Retinal pigment epithelial cell (primary cell): Measurements from ENCODE around the gene EXOC2.

Experiments used
- DNase-seq: peaks from one replicate; pipeline ENCODE4 v3.0.0-alpha.2; 2010; ENCODE audit warnings: low read depth
- H3K4me3 ChIP-seq: 2 replicates; pipeline ENCODE4 v1.5.1; 2011; ENCODE audit warnings: mild to moderate bottlenecking, low read length, control low read depth, moderate library complexity
- CTCF ChIP-seq: conservative IDR thresholded peaks from 2 replicates; pipeline ENCODE4 v1.5.1; 2011; ENCODE audit warnings: low read depth, low read length, control low read depth, inconsistent platforms

Gene EXOC2

GRCh38 chr6:443621-444159, 249.2 kb downstream of the EXOC2 start:
- no peak overlapping the region for H3K4me3 ChIP-seq
- no peak for TF ChIP-seq CTCF
- no peak for DNase-seq

- DNase-seq: no peak
- TF ChIP-seq CTCF: no peak
- no peak overlapping the region for H3K4me3 ChIP-seq
Observed at GRCh38 chr6:441126-441920, 251.6 kb downstream of the EXOC2 start.

DNA sequence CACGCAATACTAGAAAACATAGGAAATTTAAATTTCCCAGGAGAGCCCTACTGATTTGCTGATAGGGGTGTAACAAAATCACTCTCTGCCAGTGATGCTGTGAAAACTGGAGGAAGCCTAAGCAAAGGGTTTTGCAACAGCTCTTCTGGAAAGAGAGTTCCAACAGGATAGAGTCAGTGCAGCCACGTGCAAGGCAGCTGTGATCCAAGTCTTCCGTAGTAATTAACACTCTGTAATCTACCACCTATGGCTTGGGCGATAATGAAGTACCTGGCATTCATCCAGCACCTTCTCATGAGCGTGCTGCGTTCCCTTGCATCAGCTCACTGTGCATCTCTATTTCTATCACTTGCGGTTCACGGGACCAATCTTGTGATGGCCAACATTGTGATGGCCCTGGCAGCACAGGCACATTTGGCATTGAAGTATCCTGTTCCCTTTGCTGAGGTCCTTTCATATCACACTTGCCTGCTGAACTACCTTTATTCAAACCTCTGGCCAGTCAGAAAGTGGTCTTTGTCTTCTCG, 253.2 kb downstream of the EXOC2 start:
- no peak for TF ChIP-seq CTCF
- DNase-seq: no peak
- no peak overlapping the region for H3K4me3 ChIP-seq

DNA sequence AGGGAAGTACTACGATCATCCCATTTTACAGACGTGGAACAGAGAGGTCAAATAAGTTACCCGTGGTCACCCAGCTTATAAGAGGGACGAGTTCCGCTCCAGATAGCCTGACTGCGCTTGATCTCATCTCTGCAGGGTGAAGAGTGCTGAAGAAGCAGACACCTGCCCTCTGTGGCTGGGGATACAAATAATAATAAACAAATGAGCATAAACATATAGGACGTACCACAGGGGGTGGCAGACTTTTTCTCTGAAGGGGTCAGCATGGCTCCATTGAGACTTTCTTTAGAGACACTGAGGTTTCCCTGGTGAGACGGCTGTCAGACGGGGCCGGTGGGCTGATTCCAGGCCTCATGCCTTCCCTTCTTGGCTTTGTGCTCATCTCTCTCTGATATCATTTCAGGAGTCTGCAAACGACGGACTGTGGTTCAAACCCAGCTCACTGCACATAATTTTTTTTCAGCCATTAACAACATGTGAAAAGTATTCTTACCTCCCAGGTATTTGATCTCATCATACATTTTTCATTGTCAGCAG, 254.2 kb downstream of the EXOC2 start:
- DNase-seq: no peak
- TF ChIP-seq CTCF: no peak
- H3K4me3 ChIP-seq: no peak overlapping the region

DNA sequence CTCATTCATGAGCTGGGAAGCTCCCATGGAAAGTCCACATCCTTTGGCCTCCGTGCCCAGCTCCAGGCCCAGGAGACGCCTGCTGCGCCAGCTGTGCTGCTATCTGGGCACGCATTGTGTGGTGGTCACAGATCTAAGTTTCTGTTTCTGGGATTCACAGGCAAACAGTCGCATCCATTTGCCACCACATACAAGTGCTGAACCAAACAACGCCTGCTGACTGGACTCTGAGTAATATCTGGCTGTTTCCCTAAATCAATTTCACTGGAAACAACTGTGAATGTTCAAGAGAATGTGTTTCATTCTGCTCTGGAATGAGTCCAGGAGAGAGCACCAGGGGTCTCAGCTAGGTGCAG, 255.9 kb downstream of the EXOC2 start:
- TF ChIP-seq CTCF: no peak
- no peak for DNase-seq
- H3K4me3 ChIP-seq: no peak overlapping the region

GRCh38 chr6:436308-437036, 256.5 kb downstream of the EXOC2 start:
- DNase-seq: no peak
- no peak overlapping the region for H3K4me3 ChIP-seq
- TF ChIP-seq CTCF: no peak
